Stimulated activated CD4-positive, alpha-beta T cell treated with anti-CD3 and anti-CD28 coated beads, Interleukin-4, amount 100 ng/mL, for 48 hours (primary cell): Measurements from ENCODE around the gene ADPRHL1.

Experiments
- DNase-seq, 2 donors: peaks; one replicate each; pipeline ENCODE4 v3.0.0-alpha.2; 2020; ENCODE audit warnings: low read depth in 2 of 2

Gene ADPRHL1

DNA sequence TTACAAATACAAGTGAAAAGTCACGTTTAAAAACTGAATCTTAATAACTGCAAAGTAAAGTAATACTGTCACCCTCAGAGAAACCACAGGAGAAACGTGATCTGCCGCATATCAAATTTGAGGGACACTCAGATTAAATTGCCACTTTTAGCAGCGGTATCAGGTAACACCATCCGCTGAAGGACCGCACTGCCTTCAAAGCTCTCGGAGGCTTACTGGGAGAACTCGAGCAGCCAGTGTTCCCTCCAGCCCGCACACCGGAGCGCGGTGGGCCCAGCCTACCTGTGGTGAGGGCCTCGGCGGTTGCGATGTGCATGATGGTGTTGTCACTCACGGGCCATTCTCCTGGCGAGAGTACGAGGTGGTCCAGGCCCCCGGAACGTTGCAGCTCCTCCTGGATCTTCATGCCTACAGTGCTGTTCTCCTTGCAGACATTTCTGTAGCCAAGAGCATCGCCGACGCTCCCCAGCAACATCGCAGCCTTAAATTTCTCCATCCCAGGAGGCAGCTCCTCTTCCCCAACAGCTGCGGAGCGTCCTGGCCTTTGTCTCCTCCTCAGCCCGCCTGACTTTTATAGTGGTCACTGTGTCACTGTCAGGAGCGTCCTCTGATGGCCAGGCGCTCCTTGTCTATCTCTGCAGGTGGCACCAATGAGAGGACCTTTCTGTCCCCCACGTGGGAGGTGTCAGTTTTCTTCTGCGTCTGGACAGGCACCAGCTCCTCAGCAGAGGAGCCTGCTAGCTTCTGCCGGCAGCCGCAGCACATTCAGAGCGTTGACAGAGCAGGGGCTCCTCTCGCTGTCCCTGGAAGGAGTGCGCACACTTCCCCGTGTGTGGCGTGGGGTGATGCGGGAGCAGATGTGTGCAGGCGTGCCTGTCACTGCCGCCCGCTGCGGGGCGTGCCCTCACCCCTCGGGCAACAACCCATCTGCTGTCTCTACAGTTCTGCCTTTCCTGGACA lies at the start of gene ADPRHL1:
ADPRHL1 (minus strand) TSS at position 547 of the 960 bp plus-strand sequence; CDS start at position 496, 51 bp downstream.
- DNase-seq: no peak

DNA sequence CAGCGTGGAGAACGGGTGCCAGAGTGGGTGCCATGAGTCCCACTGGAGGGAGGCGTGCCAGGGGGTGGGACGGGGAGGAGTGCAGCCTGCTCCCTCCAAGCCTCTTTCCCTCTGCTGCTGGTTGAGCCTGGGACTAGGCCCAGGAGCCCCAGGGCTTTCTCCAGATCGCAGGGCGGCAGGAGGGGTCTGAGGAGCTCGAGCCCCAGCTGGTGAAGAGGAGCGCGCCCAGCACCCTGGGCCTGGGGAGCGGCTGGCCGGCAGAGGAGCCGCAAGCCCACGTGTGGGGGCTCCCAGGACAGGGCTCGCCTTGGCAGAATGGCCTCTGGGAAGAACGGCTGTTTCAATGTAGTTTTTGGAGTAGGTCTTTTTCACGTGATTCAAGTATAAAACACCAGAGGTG lies 49.4 kb upstream of the ADPRHL1 start:
- DNase-seq: no peak

DNA sequence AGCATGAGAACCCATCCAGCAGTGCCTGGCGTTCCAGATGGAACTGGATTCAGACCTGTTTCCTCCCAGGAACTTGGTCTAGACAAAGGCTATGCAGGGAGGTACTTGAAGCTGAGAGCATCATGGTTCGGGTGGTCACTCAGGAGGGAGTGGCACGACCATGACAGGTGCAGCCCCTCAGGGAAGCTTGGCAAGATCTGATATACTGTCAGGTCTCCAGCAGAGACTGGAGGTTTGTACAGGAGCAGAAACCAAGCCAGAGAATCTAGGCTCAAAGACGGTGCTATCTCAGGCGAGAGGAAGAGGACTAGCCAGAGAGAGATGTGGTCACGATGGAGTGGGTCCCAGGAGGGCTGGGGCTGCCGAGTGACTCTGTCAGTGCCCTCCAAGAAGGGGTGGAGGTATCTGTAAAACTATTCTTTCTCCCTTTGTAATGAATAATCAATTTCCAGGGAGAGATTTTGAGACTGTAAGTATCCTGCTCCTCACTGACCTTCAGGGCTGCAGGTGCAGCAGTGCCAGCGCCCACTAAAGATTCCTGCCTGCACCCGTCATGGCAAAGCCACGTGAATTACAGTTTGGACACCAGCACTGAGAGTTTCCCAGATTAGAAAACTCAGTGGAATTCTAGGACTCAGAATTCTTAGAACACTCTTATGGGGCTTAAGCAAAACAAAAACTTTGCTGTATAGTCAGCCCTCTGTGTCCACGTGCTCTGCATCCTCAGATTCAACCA lies 47.4 kb upstream of the ADPRHL1 start:
- DNase-seq: no peak

DNA sequence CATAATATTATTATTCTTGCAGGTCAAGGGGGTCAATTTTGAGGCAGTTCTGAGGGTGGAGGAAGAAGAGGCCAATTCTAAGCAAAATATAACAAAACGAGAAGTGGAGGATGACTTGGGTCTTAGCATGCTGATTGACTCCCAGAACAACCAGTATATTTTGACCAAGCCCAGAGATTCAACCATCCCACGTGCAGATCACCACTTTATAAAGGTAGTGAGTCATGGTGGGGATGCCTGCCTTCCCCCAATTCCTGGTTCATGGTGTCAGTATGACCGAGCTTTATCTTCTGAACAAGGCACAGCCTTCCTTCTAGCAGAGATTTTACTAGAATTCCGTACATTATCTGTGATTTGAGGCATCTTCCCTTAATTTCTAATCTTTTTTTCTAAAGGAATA lies 46.6 kb upstream of the ADPRHL1 start:
- DNase-seq: no peak

DNA sequence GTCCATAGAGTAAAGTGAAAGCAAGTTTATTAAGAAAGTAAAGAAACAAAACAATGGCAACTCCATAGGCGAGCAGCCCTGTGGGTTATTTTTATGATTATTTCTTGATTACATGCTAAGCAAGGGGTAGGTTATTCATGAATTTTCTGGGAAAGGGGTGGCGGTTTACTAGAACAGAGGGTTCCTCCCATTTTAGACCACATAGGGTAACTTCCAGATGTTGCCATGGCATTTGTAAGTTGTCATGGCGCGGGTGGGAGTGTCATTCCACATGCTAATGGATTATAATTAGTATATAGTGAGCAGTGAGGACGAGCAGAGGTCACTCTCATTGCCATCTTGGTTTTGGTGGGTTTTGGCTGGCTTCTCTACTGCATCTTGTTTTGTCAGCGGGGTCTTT lies 45.6 kb upstream of the ADPRHL1 start:
- DNase-seq: no peak

DNA sequence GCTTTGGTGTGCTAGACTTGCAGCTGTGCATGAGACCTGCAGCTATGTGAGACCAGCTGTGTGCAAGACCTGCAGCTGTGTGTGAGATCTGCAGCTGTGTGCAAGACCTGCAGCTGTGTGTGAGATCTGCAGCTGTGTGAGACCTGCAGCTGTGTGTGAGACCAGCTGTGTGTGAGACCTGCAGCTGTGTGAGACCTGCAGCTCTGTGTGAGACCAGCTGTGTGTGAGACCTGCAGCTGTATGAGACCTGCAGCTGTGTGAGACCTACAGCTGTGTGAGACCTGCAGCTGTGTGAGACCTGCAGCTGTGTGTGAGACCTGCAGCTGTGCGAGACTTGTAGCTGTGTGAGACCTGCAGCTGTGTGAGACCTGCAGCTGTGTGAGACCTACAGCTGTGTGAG lies 43.9 kb upstream of the ADPRHL1 start:
- DNase-seq: no peak

DNA sequence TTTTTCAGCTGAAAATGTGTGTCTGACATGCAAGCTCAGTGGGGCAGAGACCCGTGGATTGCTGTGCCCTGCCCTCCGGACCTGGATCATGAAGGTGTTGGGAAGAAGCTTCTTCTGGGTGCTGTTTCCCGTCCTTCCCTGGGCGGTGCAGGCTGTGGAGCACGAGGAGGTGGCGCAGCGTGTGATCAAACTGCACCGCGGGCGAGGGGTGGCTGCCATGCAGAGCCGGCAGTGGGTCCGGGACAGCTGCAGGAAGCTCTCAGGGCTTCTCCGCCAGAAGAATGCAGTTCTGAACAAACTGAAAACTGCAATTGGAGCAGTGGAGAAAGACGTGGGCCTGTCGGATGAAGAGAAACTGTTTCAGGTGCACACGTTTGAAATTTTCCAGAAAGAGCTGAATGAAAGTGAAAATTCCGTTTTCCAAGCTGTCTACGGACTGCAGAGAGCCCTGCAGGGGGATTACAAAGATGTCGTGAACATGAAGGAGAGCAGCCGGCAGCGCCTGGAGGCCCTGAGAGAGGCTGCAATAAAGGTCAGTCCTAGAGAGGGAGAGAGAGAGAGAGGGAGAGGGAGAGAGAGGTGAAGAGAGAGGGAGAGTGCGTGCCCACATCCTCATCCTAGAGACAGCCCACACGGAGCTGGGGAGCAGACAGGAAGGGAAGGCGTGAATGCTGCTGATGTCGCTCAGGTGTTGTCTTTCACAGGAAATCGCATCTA lies 42.4 kb upstream of the ADPRHL1 start:
- DNase-seq: no peak

DNA sequence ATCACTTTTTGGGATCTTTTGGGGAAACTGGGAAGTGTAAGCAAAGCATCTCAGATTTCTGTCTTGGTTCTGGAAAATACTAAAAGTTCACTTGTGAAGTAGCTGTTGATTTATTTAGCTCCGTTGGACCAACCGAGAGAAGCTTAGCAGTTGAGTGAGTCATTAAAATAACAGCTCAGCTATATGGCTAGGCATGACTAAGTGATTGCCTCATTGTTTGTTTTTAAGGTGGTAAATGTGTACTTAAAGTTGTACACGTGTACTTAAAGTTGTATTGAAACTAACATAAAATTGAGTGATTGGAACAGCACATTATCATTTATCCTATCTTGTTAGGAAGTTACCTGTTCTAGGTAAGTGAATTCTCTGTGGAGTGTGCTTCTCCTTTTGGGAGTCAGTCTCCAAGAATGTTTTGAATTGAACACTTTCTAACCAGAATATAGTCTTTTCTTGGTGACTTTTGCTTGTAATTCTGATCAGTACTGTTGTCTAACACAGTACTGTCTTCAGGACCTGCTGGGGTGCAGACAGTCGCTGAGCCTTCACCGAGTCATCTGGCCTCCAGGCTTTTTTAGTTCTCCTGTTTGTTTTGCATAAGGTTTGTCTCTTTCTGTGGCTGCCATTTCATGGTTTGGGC lies 40.1 kb upstream of the ADPRHL1 start:
- no peak for DNase-seq

DNA sequence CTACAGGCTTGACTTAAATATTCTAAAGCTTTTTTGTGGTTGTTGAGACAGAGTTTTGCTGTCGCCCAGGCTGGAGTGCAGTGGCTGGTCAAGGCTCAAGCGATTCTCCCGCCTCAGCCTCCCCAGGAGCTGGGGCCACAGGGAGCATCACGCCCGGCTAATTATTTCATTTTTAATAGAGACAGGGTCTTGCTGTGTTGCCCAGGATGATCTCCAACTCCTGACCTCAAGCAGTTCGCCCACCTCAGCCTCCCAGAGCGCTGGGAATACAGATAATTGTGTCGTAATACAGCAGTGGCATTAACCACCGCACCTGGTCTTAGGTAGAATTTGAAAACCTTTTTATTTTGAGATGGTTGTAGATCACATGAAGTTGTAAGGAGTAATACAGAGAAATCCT lies 38.7 kb upstream of the ADPRHL1 start:
- DNase-seq: no peak

DNA sequence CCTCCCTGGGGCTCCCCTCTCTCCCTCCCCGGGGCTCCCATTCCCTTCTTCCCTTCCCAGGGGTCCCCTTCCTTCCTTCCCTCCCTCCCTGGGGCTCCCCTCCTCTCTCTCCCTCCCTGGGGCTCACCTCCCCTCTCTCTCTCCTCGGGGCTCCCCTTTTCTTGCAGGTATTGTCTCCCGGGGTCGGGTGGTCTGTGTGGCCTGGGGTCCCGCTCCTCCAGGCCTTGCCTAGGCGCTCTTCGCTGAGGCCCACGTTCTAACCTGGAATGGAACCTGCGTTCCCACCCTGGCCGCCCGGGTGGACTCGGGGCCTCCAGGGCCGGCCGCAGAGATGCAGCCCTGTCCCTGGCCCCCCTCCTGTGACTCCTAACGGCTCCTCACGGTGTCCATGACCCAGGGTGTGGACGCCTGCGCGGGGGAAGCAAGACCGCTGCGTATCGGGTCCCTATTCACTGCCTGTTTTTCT lies 38.2 kb upstream of the ADPRHL1 start:
- no peak for DNase-seq

DNA sequence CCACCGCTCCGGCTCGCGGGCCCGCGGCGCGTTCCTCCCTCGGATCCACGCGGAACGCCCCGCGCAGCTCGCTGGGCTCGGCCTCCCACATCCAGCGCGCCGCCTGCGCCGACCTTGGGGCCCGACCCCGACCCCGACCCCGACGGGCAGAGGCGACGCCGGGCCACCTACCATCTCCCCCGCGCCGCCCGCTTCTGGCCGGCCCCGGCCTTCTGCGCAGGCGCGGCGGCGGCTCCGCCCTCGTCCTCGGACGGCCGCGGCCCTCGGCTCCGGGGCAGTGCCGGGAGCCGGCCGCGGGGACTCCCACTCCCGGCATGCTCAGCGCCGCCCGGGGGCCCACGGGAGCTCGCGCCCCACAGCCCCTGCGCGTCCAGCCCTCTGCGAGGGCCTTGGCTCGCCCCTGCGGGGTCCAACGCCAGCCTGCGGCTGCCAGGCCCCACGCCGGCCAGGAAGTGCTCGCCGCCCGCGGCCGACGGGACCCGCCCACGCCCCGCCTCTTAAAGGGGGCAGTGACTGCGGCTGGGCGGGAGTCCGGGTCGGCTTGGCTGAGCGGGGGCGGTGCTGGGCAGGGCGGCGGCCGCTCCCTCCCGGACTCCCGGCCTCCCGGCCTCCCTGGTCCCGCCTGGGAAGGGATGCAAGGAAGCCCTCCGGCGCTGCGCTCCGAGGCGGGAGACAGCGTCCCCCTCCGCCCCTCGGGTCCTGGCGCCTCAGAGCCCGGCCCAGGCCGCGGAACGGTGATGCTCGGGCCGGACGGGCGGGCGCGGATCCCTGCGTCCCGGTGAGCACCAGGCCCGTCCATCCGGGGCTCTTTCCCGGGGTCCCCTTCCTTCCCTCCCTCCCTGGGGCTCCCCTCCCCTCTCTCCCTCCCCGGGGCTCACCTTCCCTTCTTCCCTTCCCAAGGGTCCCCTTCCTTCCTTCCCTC lies 37.5 kb upstream of the ADPRHL1 start, which contains the start of gene DCUN1D2:
DCUN1D2 (minus strand) TSS at position 216 of the 922 bp plus-strand sequence; CDS start at position 174, 42 bp downstream.
- DNase-seq: peak; percentile 68 to 72

DNA sequence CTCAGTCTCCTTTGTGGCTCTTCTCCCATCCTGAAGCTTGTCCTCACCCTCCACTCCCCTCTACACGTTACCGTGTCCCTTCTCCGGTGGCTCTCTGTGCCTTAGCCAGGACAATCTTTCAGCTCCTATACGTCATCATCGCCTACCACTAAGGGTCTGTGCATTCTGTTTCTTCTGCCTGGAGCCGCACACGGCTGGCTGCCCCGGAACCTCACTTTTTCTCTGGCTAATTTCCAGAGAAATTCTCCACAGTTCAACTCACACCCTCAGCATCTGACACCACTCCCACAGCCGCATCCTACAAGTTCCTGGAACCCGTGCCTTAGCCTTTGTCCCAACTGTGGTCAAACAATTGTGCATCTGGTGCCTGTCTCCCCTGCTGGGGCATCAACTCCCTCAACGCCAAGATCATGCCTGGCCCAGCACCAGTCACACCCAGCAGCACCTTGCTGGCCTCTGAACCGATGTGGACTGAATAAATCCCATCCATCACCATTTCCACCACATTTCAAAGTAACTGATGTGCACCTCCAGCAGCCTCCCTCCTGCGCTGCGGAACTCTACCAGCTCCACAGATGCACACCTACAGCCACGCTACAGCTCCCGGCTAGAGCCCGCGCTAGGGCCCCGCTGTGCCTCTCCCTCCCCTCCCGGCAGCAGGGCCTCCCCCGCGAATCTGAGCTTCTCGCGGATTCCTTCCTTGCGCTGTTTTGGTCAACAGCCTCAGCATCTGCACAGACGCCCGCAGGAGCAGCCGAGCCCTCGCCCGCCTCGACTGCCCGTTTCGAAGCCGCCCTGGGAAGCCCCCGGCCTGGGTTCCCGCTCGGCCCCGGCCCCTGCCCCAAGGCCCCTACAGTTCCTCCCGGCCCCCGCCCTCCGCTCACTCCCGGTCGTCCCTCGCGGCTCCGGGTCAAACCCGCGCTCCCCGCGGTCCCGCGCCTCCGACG lies 36.5 kb upstream of the ADPRHL1 start:
- DNase-seq: peak; percentile 29 to 34

DNA sequence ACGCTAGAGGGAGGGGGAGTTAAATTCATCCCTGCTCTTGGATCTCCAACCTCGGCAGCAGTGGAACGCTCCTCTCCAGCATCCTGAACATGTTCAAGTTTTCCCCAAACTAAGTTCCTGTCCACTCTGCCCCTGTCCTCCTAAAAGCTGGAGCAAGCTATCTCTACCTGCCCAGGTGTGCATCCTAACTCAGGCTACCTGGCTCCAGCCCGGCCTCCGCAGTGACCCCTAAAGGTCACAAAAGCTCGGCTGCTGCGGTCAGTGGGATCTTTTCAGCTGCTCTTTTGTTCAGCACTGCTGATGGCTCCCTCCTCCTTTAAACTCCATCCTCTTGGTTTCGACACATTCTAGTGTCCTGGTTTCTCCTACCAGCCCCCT lies 35.9 kb upstream of the ADPRHL1 start:
- DNase-seq: no peak

DNA sequence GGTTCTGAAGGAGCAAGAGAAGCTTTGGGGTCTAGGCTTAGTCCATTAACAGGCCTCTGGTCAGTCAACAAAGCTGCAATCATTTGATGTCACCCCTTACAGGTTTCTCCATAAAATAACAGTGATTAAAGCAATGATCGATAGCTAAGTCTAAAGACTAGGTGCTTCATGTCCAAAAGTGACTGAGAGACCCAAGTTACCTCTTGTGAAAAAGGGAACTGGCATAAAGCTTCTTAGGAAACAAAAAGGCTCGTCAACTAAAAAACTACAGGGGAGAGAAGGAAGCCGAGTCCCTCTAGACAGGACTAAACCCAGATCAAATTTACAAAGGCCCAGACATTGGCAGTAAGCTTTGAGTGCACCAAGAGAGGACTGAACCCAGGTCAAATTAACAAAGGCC lies 35.0 kb upstream of the ADPRHL1 start:
- no peak for DNase-seq

DNA sequence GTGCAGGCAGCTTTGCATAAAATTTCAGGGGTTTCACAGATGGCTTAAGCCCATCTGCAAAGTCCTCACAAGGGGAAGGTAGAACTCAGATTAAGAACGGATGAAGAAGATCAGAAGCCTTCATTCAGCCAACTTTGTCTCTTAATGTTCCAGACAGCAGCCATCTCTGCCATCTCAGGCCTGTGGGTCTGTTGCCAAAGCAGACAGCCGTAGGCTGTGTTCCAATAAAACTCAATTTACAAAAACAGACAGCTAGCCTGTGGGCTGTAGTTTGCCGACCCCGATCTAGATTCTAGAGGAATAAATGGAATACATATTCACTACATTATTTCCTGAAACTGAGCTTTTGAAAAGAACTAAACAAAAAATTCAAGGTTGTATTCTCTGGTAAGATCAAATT lies 33.4 kb upstream of the ADPRHL1 start:
- no peak for DNase-seq

DNA sequence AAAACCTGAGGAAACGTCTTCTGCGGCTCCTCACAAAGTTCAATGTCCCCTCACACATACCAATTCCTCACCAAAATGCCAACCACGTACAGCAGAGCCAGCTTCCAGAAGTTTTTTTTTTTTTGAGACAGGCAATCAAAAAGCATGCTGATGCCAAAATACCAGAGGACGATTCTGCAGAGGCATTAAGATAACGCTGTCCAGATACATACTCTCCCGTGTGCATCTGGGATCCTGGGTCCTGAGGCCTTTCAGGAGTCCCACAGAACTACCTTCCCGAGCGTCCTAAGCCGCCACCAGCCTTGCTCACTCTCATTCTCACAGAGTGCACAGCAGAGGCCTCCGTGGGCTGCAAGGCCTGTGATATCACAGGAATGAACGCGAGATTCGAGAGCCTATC lies 32.3 kb upstream of the ADPRHL1 start:
- DNase-seq: no peak

DNA sequence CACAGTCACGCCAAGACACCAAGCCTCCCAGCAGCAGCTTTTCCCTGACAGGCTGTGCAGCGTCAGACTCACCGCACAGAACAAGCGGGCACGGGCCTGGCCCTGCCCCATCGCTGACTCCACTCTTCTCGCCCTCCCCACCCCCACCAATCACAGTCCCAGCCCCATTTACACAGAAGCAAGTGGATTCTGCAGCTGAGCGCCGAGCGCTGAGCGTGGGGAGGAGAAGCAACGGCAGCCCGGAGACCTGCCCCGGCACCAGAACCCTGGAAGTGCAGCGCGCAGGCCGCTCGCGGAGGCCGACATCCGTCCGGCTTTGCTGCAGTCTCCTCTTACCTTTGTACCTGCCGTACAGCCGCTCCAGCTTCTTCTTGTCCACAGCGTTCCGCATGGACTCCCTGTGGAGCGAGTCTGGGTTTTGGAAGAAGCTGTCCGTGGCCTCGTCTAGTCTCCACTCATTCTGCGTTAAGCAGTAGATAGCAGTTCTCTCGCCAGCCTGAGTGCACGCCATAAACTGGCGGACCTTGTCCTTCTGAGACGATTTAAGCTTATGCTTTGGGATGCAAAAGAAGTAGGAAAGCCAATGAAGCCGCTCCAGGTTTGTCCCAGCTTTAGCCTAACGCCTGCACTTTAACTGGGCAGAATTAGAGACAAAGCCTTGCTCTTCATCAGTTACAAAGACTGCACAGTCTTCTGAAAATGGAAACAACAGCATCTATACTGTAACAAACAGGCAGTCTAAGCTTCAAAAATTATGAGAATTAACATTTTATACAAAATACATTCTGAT lies 30.4 kb upstream of the ADPRHL1 start:
- DNase-seq: no peak

DNA sequence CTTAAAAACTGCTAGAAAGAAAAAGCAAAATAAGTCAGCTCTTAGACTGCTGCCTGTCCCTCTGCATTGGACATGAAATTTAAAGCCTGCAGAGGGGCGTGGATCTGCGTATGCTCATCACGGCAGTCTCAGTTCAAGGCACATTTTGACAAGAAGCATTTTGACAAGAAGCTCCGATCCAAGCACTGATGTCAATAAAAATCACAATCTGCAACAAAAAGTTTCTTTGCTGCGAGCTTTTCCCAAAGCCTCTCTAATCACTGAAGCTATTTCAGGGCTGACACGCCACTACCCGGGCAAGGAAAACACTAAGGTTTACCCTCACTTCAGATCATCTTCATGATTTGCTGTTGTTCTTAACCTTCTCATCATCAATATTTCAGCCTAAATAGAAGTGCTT lies 29.8 kb upstream of the ADPRHL1 start:
- no peak for DNase-seq

DNA sequence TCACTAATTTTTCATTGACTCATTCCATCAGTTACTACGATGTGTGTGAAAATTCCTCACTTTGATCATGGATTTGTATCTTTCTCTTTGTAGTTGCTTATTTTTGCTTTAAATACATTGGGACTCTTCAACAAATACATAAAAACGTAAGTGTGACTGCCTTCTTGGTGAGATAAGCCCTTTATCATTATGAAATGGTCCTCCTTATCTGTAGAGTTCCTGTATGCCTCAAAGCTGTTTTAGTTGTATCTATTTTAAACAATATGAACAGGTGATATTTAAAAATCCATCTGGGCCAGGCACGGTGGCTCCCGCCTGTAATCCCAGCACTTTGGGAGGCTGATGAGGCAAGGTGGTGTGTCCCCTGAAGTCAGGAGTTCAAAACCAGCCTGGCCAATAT lies 25.9 kb upstream of the ADPRHL1 start:
- no peak for DNase-seq
